Loucy (cell line): ENCODE results near the gene DCUN1D4.

Experiments
- CTCF ChIP-seq: fragments of 200-600 bp; sonication (generic); conservative IDR thresholded peaks from 2 replicates; pipeline ENCODE4 v1.5.1; 2014; ENCODE audit warnings: mild to moderate bottlenecking, antibody characterized with exemption, low read length
- EZH2phosphoT487 ChIP-seq: fragments of 200-600 bp; IDR thresholded peaks from 2 replicates; pipeline ENCODE4 v1.6.1; 2018; ENCODE audit warnings: antibody characterized with exemption, mild to moderate bottlenecking, moderate library complexity, borderline replicate concordance

- no peak for TF ChIP-seq CTCF
- no peak for TF ChIP-seq EZH2phosphoT487
Measured at GRCh38 chr4:51850294-51850693, 7.3 kb downstream of the DCUN1D4 start.
